NCI-H510A (cell line): Measurements from ENCODE around the gene FAM114A1.

Experiments used
- DNase-seq: peaks from one replicate; lab custom pipeline; 2025; lab: John Stamatoyannopoulos, UW

The FAM114A1 gene

GRCh38 chr4:38859501-38859900 is 8.1 kb upstream of the FAM114A1 start:
- DNase-seq: no peak

GRCh38 chr4:38860788-38861424 is 6.7 kb upstream of the FAM114A1 start:
- peak; percentile 29 for DNase-seq

GRCh38 chr4:38861791-38862190 is 5.8 kb upstream of the FAM114A1 start:
- no peak for DNase-seq

GRCh38 chr4:38865445-38865844 is 2.2 kb upstream of the FAM114A1 start:
- DNase-seq: no peak

GRCh38 chr4:38866973-38867477 is 581 bp upstream of the FAM114A1 start:
- DNase-seq: no peak

- DNase-seq: no peak
Observed at GRCh38 chr4:38868059-38868960, 704 bp downstream of the FAM114A1 start.

GRCh38 chr4:38869511-38869910 is 1.9 kb downstream of the FAM114A1 start:
- no peak for DNase-seq

GRCh38 chr4:38870098-38870808 is 2.6 kb downstream of the FAM114A1 start:
- no peak for DNase-seq

- DNase-seq: no peak
Observed at GRCh38 chr4:38871593-38871992, 4.0 kb downstream of the FAM114A1 start.

- DNase-seq: no peak
Observed at GRCh38 chr4:38872620-38873019, 5.0 kb downstream of the FAM114A1 start.

GRCh38 chr4:38873290-38873944 is 5.8 kb downstream of the FAM114A1 start:
- DNase-seq: no peak

- DNase-seq: no peak
Observed at GRCh38 chr4:38876636-38877035, 9.0 kb downstream of the FAM114A1 start.

GRCh38 chr4:38884254-38884653 is 16.6 kb downstream of the FAM114A1 start:
- DNase-seq: no peak

- DNase-seq: no peak
Observed at GRCh38 chr4:38889143-38889542, 21.5 kb downstream of the FAM114A1 start.

GRCh38 chr4:38891051-38891983 is 23.7 kb downstream of the FAM114A1 start:
- DNase-seq: no peak

GRCh38 chr4:38894322-38894982 is 26.8 kb downstream of the FAM114A1 start:
- DNase-seq: no peak

GRCh38 chr4:38896940-38897339 is 29.3 kb downstream of the FAM114A1 start:
- no peak for DNase-seq

- no peak for DNase-seq
Observed at GRCh38 chr4:38898245-38898644, 30.6 kb downstream of the FAM114A1 start.

- no peak for DNase-seq
Observed at GRCh38 chr4:38902221-38902620, 34.6 kb downstream of the FAM114A1 start.

- DNase-seq: no peak
Observed at GRCh38 chr4:38902695-38903094, 35.1 kb downstream of the FAM114A1 start.
